ENCODE measurements around the gene USP34. TPM values are rescaled to one million over a fixed set of nuclear protein-coding genes. Genes with fewer than 3 reads are reported as not detected.
"Not testable (repeated sequence)": the region's sequence is repeated elsewhere in the genome, so short reads cannot be mapped to it uniquely, and the experiment has no call there.

The USP34 gene
- total RNA-seq, 1 donor from 2014 or later: 123 TPM

DNA sequence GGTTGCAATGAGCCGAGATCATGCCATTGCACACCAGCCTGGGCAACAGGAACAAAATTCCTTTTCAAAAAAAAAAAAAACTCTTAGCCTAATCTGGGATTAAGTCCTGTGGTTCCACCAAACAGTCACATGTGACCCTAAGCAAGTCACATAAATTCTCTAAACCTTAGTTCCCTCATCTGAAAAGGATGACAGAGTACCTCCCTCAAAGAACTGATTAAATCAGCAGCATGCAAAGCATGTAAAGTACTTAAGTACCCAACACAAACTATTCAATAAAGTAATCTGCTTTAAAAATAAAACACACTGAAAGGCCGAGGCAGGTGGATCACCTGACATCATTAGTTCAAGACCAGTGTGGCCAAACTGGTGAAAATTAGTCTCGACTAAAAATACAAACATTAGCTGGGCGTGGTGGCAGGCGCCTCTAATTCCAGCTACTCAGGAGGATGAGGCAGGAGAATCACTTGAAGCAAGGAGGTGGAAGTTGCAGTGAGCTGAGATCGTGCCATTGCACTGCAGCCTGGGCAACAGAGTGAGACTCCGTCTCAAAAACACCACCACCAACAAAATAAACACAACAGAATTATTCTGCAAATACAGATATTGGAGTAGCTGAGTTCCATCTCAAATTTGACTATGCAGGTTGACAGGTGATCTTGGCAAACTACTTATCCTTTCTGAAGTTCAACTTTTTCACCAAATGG lies 7.0 kb downstream of the USP34 start:
- no peak for DNase-seq

GRCh38 chr2:61461404-61461803 lies 9.5 kb downstream of the USP34 start:
- DNase-seq: no peak

GRCh38 chr2:61460163-61460562 lies 10.7 kb downstream of the USP34 start:
- peak; percentile 90 for DNase-seq

- DNase-seq: no peak
These were observed 14.0 kb downstream of the USP34 start for GRCh38 chr2:61456746-61457420.

- DNase-seq: no peak
These were observed 14.7 kb downstream of the USP34 start for GRCh38 chr2:61456070-61456745.

GRCh38 chr2:61454972-61455371 lies 15.9 kb downstream of the USP34 start:
- DNase-seq: not testable (repeated sequence)

GRCh38 chr2:61454383-61454782 lies 16.5 kb downstream of the USP34 start:
- DNase-seq: no peak

GRCh38 chr2:61452392-61452791 lies 18.5 kb downstream of the USP34 start:
- DNase-seq: no peak

- DNase-seq: no peak
These were observed 19.7 kb downstream of the USP34 start for GRCh38 chr2:61451178-61451577.

DNA sequence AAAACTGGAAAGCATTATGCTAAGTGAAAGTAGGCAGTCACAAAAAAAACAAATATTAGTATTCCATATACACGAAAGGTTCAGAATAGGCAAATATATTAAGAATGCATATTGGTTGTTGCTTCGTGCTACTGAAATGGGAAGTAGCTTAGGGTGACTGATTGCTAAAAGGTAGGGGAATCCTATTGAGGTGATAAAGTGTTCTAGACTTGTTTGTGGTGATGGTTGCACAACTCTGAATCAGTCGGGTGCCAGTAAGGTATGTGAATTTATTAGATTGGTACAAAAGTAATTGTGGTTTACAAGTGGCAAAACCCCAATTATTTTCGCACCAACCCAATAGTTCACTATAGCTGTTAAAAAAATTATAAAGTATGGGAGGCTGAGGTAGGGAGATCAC lies 20.7 kb downstream of the USP34 start:
- DNase-seq: no peak

DNA sequence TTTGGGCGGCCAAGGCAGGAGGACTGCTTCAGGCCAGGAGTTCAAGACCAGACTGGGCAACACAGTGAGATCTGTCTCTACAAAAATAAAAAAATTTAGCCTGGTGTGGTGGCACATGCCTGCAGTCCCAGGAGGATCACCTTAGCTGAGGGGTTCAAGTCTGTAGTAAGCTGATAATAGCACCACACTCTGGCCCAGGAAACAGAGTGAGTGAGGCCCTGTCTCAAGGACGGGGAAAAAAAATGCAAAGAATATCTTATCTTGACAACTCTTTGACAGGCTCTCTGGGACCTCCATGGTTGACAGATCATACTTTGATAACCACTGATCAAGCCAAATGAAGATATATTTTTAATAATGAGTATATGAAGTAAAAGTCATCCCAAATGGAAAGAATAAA lies 22.7 kb downstream of the USP34 start:
- DNase-seq: no peak

DNA sequence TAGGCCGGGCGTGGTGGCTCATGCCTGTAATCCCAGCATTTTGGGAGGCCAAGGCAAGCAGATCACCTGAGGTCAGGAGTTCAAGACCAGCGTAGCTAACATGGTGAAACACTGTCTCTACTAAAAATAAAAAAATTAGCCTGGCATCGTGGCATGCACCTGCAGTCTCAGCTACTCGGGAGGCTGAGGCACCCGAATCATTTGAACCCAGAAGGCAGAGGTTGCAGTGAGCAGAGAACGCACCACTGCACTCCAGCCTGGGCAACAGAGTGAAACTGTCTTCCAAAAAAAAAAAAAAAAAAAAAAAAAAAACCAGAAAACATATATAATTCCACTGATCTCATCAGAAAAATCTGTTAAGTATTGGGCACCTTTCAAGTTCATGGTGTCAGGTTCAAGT lies 23.9 kb downstream of the USP34 start:
- DNase-seq: not testable (repeated sequence)

- DNase-seq: no peak
These were observed 27.4 kb downstream of the USP34 start for GRCh38 chr2:61443342-61444041.

- DNase-seq: no peak
These were observed 31.5 kb downstream of the USP34 start for GRCh38 chr2:61439241-61440002.

GRCh38 chr2:61438670-61439069 lies 32.2 kb downstream of the USP34 start:
- DNase-seq: no peak

DNA sequence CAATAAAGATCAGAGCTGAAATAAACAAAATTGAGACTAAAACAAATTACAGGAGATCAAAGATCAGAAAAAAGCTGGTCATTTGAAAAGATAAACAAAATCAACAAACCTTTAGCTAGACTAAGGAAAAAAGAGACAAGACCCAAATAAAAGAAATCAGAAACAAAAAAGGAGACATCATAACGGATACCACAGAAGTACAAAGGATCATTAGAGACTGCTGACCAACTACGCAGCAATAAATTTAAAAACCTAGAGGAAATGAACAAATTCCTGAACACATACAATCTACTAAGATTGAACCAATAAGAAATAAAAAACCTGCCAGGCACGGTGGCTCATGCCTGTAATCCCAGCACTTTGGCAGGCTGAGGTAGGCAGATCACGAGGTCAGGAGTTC lies 33.7 kb downstream of the USP34 start:
- no peak for DNase-seq

DNA sequence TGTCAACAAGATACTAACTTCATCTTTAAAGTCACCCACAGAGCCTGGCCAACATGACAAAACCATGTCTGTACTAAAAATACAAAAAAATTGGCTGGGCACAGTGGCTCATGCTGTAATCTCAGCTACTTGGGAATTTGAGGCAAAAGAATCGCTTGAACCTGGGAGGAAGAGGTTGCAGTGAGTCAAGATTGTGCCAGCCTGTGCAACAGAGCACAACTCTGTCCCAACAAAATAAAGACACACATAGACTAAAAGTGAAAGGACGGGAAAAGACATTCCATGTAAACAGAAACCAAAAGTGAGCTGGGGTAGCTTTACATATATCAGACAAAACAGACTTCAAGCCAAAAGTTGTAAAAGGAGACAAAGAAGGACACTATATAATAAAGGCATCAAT lies 34.8 kb downstream of the USP34 start:
- no peak for DNase-seq

DNA sequence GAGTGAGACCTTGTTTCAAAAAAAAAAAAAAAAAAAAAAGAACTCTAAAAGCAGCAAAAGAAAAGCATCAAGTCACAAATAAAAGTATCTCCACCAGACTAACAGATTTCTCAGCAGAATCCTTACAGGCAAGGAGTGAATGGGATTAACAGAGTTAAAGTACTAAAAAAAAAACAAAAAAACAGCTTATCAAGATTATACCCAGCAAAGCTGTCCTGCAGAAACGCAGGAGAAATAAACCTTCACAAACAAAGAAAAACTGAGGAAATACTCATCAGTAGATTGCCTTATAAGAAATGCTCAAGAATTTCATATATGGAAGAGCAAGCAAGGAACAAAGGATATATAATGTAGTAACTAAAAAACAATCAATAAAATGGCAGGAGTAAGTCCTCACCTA lies 35.6 kb downstream of the USP34 start:
- DNase-seq: no peak

DNA sequence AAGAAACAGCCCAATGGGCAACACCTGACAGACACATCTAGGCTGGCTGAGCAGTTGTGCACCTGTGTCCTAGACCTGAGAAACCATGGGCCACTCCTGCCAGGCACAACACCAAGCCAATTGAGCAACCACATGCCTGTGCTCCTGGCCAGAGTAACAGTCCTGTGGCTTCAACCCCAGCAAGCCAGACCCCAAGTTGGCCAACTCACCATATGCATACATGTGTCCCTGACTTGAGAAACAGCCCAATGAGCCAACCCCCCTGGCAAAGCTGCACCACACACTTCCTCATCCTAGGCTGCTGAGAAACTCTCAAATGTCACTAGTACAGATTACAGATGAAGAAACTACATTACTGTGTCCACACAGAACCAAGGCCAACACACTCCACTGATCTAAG lies 36.6 kb downstream of the USP34 start:
- no peak for DNase-seq

- DNase-seq: no peak
These were observed 37.3 kb downstream of the USP34 start for GRCh38 chr2:61433606-61434005.

DNA sequence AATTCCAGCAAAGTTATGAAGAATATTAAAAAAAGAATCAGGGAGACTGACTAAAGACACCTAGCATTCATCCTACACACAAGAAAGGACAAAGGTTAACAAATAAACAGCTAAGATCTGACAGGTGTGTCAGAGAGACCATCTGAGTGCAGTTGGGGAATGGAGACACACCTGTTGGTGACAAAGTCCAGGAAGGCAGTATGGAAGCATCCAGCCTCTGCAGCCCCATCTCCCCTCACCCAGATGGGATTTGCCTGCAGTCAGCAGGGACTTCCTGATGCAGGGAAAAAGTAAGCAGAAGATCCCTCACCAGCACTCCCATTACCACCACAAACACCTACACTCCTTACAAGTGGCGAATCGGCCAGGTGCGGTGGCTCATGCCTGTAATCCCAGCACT lies 37.9 kb downstream of the USP34 start:
- no peak for DNase-seq

DNA sequence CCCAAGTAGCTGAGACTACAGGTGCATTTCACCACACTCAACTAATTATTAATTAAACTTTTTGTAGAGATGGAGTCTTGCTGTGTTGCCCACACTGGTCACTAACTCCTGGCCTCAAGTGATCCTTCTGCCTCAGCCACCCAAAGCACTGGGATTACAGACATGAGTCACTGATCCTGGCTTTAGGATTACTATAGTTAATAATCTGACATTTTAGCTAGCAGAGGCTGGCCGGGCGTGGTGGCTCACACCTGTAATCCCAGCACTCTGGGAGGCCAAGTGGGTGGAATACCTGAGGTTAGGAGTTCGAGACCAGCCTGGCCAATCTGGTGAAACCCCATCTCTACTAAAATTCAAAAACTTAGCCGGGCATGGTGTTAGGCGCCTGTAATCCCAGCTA lies 39.5 kb downstream of the USP34 start:
- no peak for DNase-seq

Data from dermis blood vessel endothelial cell (primary cell).